ENCODE measurements around the gene PLAA. TPM values are rescaled to one million over a fixed set of nuclear protein-coding genes. Genes with fewer than 3 reads are reported as not detected.

PLAA gene
- total and polyA plus RNA-seq, 10 of the 15 experiments (the other 5 are each of a cell fraction or from before 2014, with no cell fraction given) = 5.6 to 42.4 (median 34.1) TPM

GRCh38 chr9:26937816-26938371 lies 9.1 kb downstream of the PLAA start:
- WGBS (ENCODE audit: insufficient coverage, insufficient replicate concordance, low lambda C conversion rate, missing lambda C conversion rate) = 97% methylated on average over 3 of the region's 3 CpGs
- peaks cover 0 to 8% of the 10 kb centered on the region in 2 experiments; a peak in 3 of 4 replicates for H3K36me3 ChIP-seq (ENCODE audit: control insufficient read depth in 2 of 2, insufficient read depth in 2 of 2, low read length in 1 of 2)
- no peaks in the 10 kb centered on the region for H4K20me1 ChIP-seq (ENCODE audit: control insufficient read depth, insufficient read depth)
- no peak for DNase-seq (ENCODE audit: low read depth, low spot score)
- no peak overlapping the region for H3K9ac ChIP-seq (ENCODE audit: control insufficient read depth, insufficient read depth, low read length)
- H3K27me3 ChIP-seq (replicated peaks in 1 of 2; ENCODE audit: control insufficient read depth in 2 of 2, insufficient read depth in 2 of 2, low read length in 1 of 2) = no peaks in the 10 kb centered on the region
- peaks cover 2% of the 10 kb centered on the region; the same call in 2 of the 3 replicates for H3K9me3 ChIP-seq (replicated peaks; ENCODE audit: control insufficient read depth, insufficient read depth, low read length)
- ATAC-seq = no peak
- ChIA-PET RAD21 (ENCODE audit: unreplicated experiment) (no interaction called here), SMC1A (ENCODE audit: uncharacterized antibody, unreplicated experiment) (no interaction called here), CTCF (no interaction called here), POLR2A (no interaction called here)
- TF ChIP-seq CHD1 (IDR thresholded peaks at IDR 0.05; ENCODE audit: low read depth, low read length) (no peak), PAX8 (IDR thresholded peaks at IDR 0.05) (no peak)
- intact Hi-C loops (cut with micrococcal nuclease; ENCODE audit: unreplicated experiment) (no loop called here), in situ Hi-C loops (cut with MboI) (no loop called here)
- no peaks in the 10 kb centered on the region for H3K4me1 ChIP-seq (ENCODE audit: control insufficient read depth, insufficient read depth, low read length)
- H2AFZ ChIP-seq (ENCODE audit: control insufficient read depth, low read depth, low read length) = no peak overlapping the region
- BruUV-seq (replicated peaks) = no TSS peak
- peaks cover 68% of the 10 kb centered on the region for H3K79me2 ChIP-seq (ENCODE audit: control insufficient read depth, insufficient read depth, low read length)
- no peak overlapping the region for H3K4me3 ChIP-seq
- FAIRE-seq = no peak
- no peak overlapping the region for H3K27ac ChIP-seq (ENCODE audit: control insufficient read depth, insufficient read depth)
- no peak overlapping the region for H3K4me2 ChIP-seq (ENCODE audit: control insufficient read depth, insufficient read depth)

- H3K4me2 ChIP-seq (ENCODE audit: control insufficient read depth, insufficient read depth) = no peak overlapping the region
- H3K4me3 ChIP-seq = no peak overlapping the region
- ChIA-PET CTCF (interaction anchor here (0.6 kb wide), 1 partner anchor 64 kb away, joined by 4 read pairs; no protein-coding TSS in a partner anchor), SMC1A (ENCODE audit: uncharacterized antibody, unreplicated experiment) (interaction anchor here (0.9 to 1.2 kb wide), 3 partner anchors 10 to 19 kb away, joined by 3 read pairs; no protein-coding TSS in a partner anchor), RAD21 (ENCODE audit: unreplicated experiment) (no interaction called here), POLR2A (no interaction called here)
- peaks cover 0 to 8% of the 10 kb centered on the region in 2 experiments; a peak in 3 of 4 replicates for H3K36me3 ChIP-seq (ENCODE audit: control insufficient read depth in 2 of 2, insufficient read depth in 2 of 2, low read length in 1 of 2)
- no TSS peak for BruUV-seq (replicated peaks)
- H3K9ac ChIP-seq (ENCODE audit: control insufficient read depth, insufficient read depth, low read length) = no peak overlapping the region
- no peak for TF ChIP-seq SMAD1 (IDR thresholded peaks at IDR 0.05; ENCODE audit: low read depth, partially characterized antibody)
- no peak for TF ChIP-seq BCL11A (IDR thresholded peaks at IDR 0.05; ENCODE audit: low read depth, low read length)
- no peak for TF ChIP-seq BHLHE40 (IDR thresholded peaks at IDR 0.05; ENCODE audit: borderline replicate concordance in 1 of 2, low read depth in 2 of 2, low read length in 1 of 2)
- TF ChIP-seq YY1 (IDR thresholded peaks at IDR 0.05; ENCODE audit: low read depth, low read length) = no peak
- TF ChIP-seq HDGF (IDR thresholded peaks at IDR 0.05) = no peak
- no peak for TF ChIP-seq JUNB (IDR thresholded peaks at IDR 0.05)
- H3K79me2 ChIP-seq (ENCODE audit: control insufficient read depth, insufficient read depth, low read length) = peaks cover 50% of the 10 kb centered on the region
- H3K27me3 ChIP-seq (replicated peaks in 1 of 2; ENCODE audit: control insufficient read depth in 2 of 2, insufficient read depth in 2 of 2, low read length in 1 of 2) = no peaks in the 10 kb centered on the region
- intact Hi-C loops (cut with micrococcal nuclease; ENCODE audit: unreplicated experiment) = no loop called here
- DNase-seq (ENCODE audit: low read depth, low spot score) (no peak), ATAC-seq (no peak), FAIRE-seq (no peak)
- no peak overlapping the region for H3K27ac ChIP-seq (ENCODE audit: control insufficient read depth, insufficient read depth)
- H2AFZ ChIP-seq (ENCODE audit: control insufficient read depth, low read depth, low read length) = no peak overlapping the region
- H4K20me1 ChIP-seq (ENCODE audit: control insufficient read depth, insufficient read depth) = no peaks in the 10 kb centered on the region
- H3K9me3 ChIP-seq (replicated peaks; ENCODE audit: control insufficient read depth, insufficient read depth, low read length) = peaks cover 2% of the 10 kb centered on the region; the same call in 2 of the 3 replicates
- no peaks in the 10 kb centered on the region for H3K4me1 ChIP-seq (ENCODE audit: control insufficient read depth, insufficient read depth, low read length)
- in situ Hi-C loops (cut with MboI) = no loop called here
Observed at GRCh38 chr9:26935847-26936246, 11.2 kb downstream of the PLAA start.
